Hepatocyte (in vitro differentiated cells): Measurements from ENCODE around the gene PTPRN2. TPM values are rescaled to one million over a fixed set of nuclear protein-coding genes. Genes with fewer than 3 reads are reported as not detected.

ENCODE experiments used
- DNase-seq: peaks from one replicate; pipeline ENCODE4 v3.0.0-alpha.2; 2016; ENCODE audit warnings: low spot score
- H2AFZ ChIP-seq: fragments of 200-600 bp; sonication (generic); 2 replicates; pipeline ENCODE4 v1.6.0; 2016; ENCODE audit warnings: antibody characterized with exemption, mild to moderate bottlenecking
- H3K27ac ChIP-seq: fragments of 200-600 bp; sonication (generic); 2 replicates; pipeline ENCODE4 v1.5.1; 2016; ENCODE audit warnings: mild to moderate bottlenecking
- H3K27me3 ChIP-seq: fragments of 200-600 bp; sonication (generic); 2 replicates; pipeline ENCODE4 v1.6.1; 2016
- H3K36me3 ChIP-seq: fragments of 200-600 bp; sonication (generic); replicated peaks from 2 replicates; pipeline ENCODE4 v1.5.1; 2016; ENCODE audit warnings: low read depth; ENCODE audit not compliant: insufficient read depth
- H3K4me1 ChIP-seq: fragments of 200-600 bp; sonication (generic); 2 replicates; pipeline ENCODE4 v1.5.1; 2016; ENCODE audit warnings: mild to moderate bottlenecking, moderate library complexity; ENCODE audit not compliant: insufficient read depth
- H3K4me2 ChIP-seq: fragments of 200-600 bp; sonication (generic); 2 replicates; pipeline ENCODE4 v1.6.0; 2016
- H3K4me3 ChIP-seq: fragments of 200-600 bp; sonication (generic); 2 replicates; pipeline ENCODE4 v1.5.1; 2016; ENCODE audit warnings: mild to moderate bottlenecking
- H3K79me2 ChIP-seq: fragments of 200-600 bp; sonication (generic); 2 replicates; pipeline ENCODE4 v1.6.0; 2017; ENCODE audit warnings: mild to moderate bottlenecking
- H3K9me2 ChIP-seq: fragments of 200-600 bp; sonication (generic); replicated peaks from 2 replicates; pipeline ENCODE4 v1.6.0; 2017; ENCODE audit warnings: mild to moderate bottlenecking; ENCODE audit not compliant: insufficient read depth
- H3K9me3 ChIP-seq: fragments of 200-600 bp; sonication (generic); 2 replicates; pipeline ENCODE4 v1.5.1; 2016; ENCODE audit warnings: low read depth, mild to moderate bottlenecking
- H4K20me1 ChIP-seq: fragments of 200-600 bp; sonication (generic); 2 replicates; pipeline ENCODE4 v1.6.0; 2016; ENCODE audit warnings: mild to moderate bottlenecking; ENCODE audit not compliant: insufficient read depth, poor library complexity, severe bottlenecking
- CTCF ChIP-seq: fragments of 200-600 bp; sonication (generic); IDR thresholded peaks from 2 replicates; pipeline ENCODE4 v1.5.1; 2016; ENCODE audit warnings: antibody characterized with exemption, mild to moderate bottlenecking; ENCODE audit not compliant: poor library complexity
- EZH2 ChIP-seq: fragments of 200-600 bp; sonication (generic); IDR thresholded peaks from 2 replicates; pipeline ENCODE4 v1.6.1; 2016; ENCODE audit warnings: antibody characterized with exemption, mild to moderate bottlenecking, borderline replicate concordance
- EZH2phosphoT487 ChIP-seq: fragments of 200-600 bp; sonication (generic); IDR thresholded peaks from one replicate; pipeline ENCODE4 v1.6.1; 2018; ENCODE audit warnings: antibody characterized with exemption, mild to moderate bottlenecking, low read depth, moderate library complexity; ENCODE audit not compliant: unreplicated experiment, severe bottlenecking
- WGBS: methylation state at CpG from one replicate; pipeline ENCODE4 v1.1.6; 2016; ENCODE audit warnings: low lambda C conversion rate; ENCODE audit errors: missing lambda C conversion rate; 5-methylcytosine and 5-hydroxymethylcytosine counted together
- polyA plus RNA-seq: library from polyadenylated mRNA; unstranded; fragments of >200 nt; fragmentation: Nextera tagmentation; extraction: Ambion mirVana; gene quantifications from 2 replicates; pipeline ENCODE4 v1.2.1, GENCODE V29; 2016
- total RNA-seq: library from RNA; depleted of rRNA; stranded (reverse); fragments of >200 nt; gene quantifications from 2 replicates; pipeline ENCODE4 v1.2.3, GENCODE V29; 2014

Gene PTPRN2
- total and polyA plus RNA-seq, 2 experiments from 2014 or later, result 2.1 to 3.3 TPM

- Histone ChIP-seq H2AFZ (no peak overlapping the region), H3K4me2 (no peak overlapping the region), H3K9me3 (no peaks in the 10 kb centered on the region), H3K79me2 (no peaks in the 10 kb centered on the region), H3K36me3 (no peaks in the 10 kb centered on the region), H3K27ac (no peak overlapping the region), H3K4me1 (no peaks in the 10 kb centered on the region), H3K27me3 (no peaks in the 10 kb centered on the region), H3K4me3 (no peak overlapping the region), H4K20me1 (no peaks in the 10 kb centered on the region), H3K9me2 (no peaks in the 10 kb centered on the region)
- TF ChIP-seq EZH2phosphoT487 (no peak), CTCF (no peak), EZH2 (no peak)
- no peak for DNase-seq
- 92% methylated on average over 41 of the region's 42 CpGs for WGBS
Observed at GRCh38 chr7:157801971-157802675, 785.5 kb downstream of the PTPRN2 start.

GRCh38 chr7:157801113-157801512 is 786.5 kb downstream of the PTPRN2 start:
- 92% methylated on average over 21 of the region's 21 CpGs for WGBS
- no peaks in the 10 kb centered on the region for H3K27me3 ChIP-seq
- no peak for TF ChIP-seq CTCF
- TF ChIP-seq EZH2phosphoT487, result no peak
- TF ChIP-seq EZH2, result no peak
- no peak overlapping the region for H3K4me2 ChIP-seq
- DNase-seq, result no peak
- no peaks in the 10 kb centered on the region for H3K79me2 ChIP-seq
- H3K36me3 ChIP-seq, result no peaks in the 10 kb centered on the region
- no peak overlapping the region for H3K4me3 ChIP-seq
- H2AFZ ChIP-seq, result no peak overlapping the region
- H3K27ac ChIP-seq, result no peak overlapping the region
- no peaks in the 10 kb centered on the region for H3K9me3 ChIP-seq
- no peaks in the 10 kb centered on the region for H3K4me1 ChIP-seq
- no peaks in the 10 kb centered on the region for H3K9me2 ChIP-seq
- no peaks in the 10 kb centered on the region for H4K20me1 ChIP-seq

- Histone ChIP-seq H4K20me1 (no peaks in the 10 kb centered on the region), H3K36me3 (no peaks in the 10 kb centered on the region), H3K4me3 (no peak overlapping the region), H3K27ac (no peak overlapping the region), H3K9me3 (no peaks in the 10 kb centered on the region), H3K4me2 (no peak overlapping the region), H3K4me1 (no peaks in the 10 kb centered on the region), H3K27me3 (no peaks in the 10 kb centered on the region), H3K79me2 (no peaks in the 10 kb centered on the region), H3K9me2 (no peaks in the 10 kb centered on the region), H2AFZ (no peak overlapping the region)
- TF ChIP-seq CTCF, result no peak
- no peak for TF ChIP-seq EZH2phosphoT487
- TF ChIP-seq EZH2, result no peak
- DNase-seq, result no peak
- WGBS, result 93% methylated on average over 15 of the region's 15 CpGs
Observed at GRCh38 chr7:157800281-157800680, 787.3 kb downstream of the PTPRN2 start.
